HG03095 (cell line): ENCODE data around the gene CEBPZOS.

ENCODE experiments used
- ATAC-seq: cut with Tn5 transposase; IDR thresholded peaks from one replicate; pipeline ENCODE4 v1.9.1; 2021; ENCODE audit warnings: moderate library complexity; ENCODE audit not compliant: unreplicated experiment

Gene CEBPZOS

GRCh38 chr2:37231241-37232130, 35.2 kb downstream of the CEBPZOS start, which contains the start of the genes CEBPZ and NDUFAF7:
Gene CEBPZ, minus strand, starts transcription at chr2:37231596. Its CDS starts 29 bp downstream, at chr2:37231567.
Gene NDUFAF7, plus strand, starts transcription at chr2:37231658. Its CDS starts 48 bp downstream, at chr2:37231706.
- peak; percentile 92 for ATAC-seq

GRCh38 chr2:37232131-37232933, 36.0 kb downstream of the CEBPZOS start:
- no peak for ATAC-seq

- ATAC-seq, result no peak
These were observed 47.1 kb downstream of the CEBPZOS start for GRCh38 chr2:37243435-37243834.

GRCh38 chr2:37244017-37244416, 47.7 kb downstream of the CEBPZOS start:
- ATAC-seq, result peak; percentile 94

GRCh38 chr2:37244755-37245154, 48.5 kb downstream of the CEBPZOS start:
- no peak for ATAC-seq

GRCh38 chr2:37246205-37246604, 49.9 kb downstream of the CEBPZOS start:
- ATAC-seq, result no peak

- no peak for ATAC-seq
These were observed 54.8 kb downstream of the CEBPZOS start for GRCh38 chr2:37250869-37251740.
